ENCODE results near the gene RIT2. TPM values are rescaled to one million over a fixed set of nuclear protein-coding genes. Genes with fewer than 3 reads are reported as not detected.

Gene RIT2
- total and polyA plus RNA-seq, 2 of the 4 experiments (the other 2 are of a cell fraction), result not detected

DNA sequence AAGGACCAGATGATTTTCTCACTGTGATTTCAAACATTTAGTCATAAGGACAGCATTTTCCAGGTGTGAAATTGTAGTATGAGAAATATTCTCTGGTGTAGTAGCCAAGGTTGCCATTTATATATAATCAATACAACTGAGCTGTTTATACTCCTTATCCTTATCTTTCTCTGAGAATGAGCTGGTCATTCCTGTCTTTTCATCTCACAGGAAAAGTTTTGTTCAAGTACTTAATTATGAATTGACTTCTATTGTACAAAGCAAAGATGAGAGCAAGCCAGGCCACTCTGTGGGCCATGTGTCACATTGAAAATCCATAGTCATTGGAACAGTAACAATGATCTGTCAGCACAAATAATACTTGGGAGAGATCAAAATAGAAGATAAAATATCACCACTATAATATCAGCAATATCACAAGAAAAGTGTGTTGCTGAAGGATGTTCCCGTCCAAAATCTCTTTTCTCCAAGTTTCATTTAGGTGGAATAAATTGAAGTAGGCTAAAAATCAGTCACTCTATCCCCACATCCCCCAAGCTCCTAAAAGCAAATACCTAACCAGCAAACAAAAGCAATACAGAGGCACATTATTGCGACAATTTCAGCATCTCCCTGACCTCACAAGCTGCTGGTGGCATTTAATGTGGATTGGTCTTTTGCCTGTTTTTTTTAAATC is 2.1 kb downstream of the RIT2 start:
- Histone ChIP-seq H2AK9ac (replicated peaks; ENCODE audit: low read depth, low read length, poor library complexity) (no peak overlapping the region), H3K79me1 (ENCODE audit: low read depth in 1 of 2, low read length in 2 of 2) (no peaks in the 10 kb centered on the region), H4K5ac (ENCODE audit: low read depth, low read length) (no peak overlapping the region), H2BK15ac (ENCODE audit: low read depth, low read length) (no peak overlapping the region), H3K36me3 (ENCODE audit: control insufficient read depth, insufficient read depth, low read length) (no peaks in the 10 kb centered on the region), H3K23ac (ENCODE audit: low read depth, low read length) (no peak overlapping the region), H2BK5ac (ENCODE audit: low read depth, low read length, poor library complexity, severe bottlenecking) (no peak overlapping the region), H3K27me3 (ENCODE audit: control insufficient read depth, insufficient read depth, low read length) (no peaks in the 10 kb centered on the region), H3K4me2 (ENCODE audit: low read depth, low read length) (no peak overlapping the region), H3K18ac (ENCODE audit: low read depth, low read length) (no peak overlapping the region), H3K9me1 (ENCODE audit: insufficient read depth, low read length) (no peaks in the 10 kb centered on the region), H3K9me3 (ENCODE audit: control insufficient read depth, insufficient read depth, low read length) (no peaks in the 10 kb centered on the region; the same call in none of the 2 replicates), H4K8ac (ENCODE audit: low read depth in 2 of 2, low read length in 2 of 2) (no peak overlapping the region), H3K56ac (ENCODE audit: extremely low read depth, insufficient read depth, low read length) (no peak overlapping the region), H3K4ac (ENCODE audit: low read depth, low read length) (no peak overlapping the region), H2AK5ac (ENCODE audit: low read depth, low read length) (no peak overlapping the region), H3K4me1 (ENCODE audit: control insufficient read depth, insufficient read depth, low read length) (no peaks in the 10 kb centered on the region), H3K27ac (ENCODE audit: insufficient read depth, low read length) (no peak overlapping the region), H2BK120ac (ENCODE audit: low read depth, low read length) (no peak overlapping the region), H4K20me1 (ENCODE audit: insufficient read depth, low read length) (no peaks in the 10 kb centered on the region), H4K91ac (ENCODE audit: insufficient read depth, low read depth, low read length) (no peak overlapping the region), H3K4me3 (ENCODE audit: insufficient read depth, low read depth, low read length) (no peak overlapping the region), H2BK20ac (ENCODE audit: low read depth, low read length) (no peak overlapping the region), H3K14ac (replicated peaks; ENCODE audit: low read depth, low read length) (no peak overlapping the region), H3K9ac (ENCODE audit: low read depth, low read length) (no peak overlapping the region), H2AFZ (replicated peaks; ENCODE audit: low read length, poor library complexity) (no peak overlapping the region)
- CTCF ChIA-PET, result no interaction called here
- POLR2A ChIA-PET (ENCODE audit: unreplicated experiment), result no interaction called here
- dilution Hi-C loops (cut with HindIII; ENCODE audit: low sequenced_read_pairs, unreplicated experiment) (no loop called here), intact Hi-C loops (cut with micrococcal nuclease) (no loop called here), in situ Hi-C loops (cut with MboI; ENCODE audit: low sequenced_read_pairs) (no loop called here)
- ATAC-seq (ENCODE audit: low read depth) (no peak), DNase-seq (no peak)
- no TSS peak for BruUV-seq (replicated peaks)
- TF ChIP-seq, protein P1, sequence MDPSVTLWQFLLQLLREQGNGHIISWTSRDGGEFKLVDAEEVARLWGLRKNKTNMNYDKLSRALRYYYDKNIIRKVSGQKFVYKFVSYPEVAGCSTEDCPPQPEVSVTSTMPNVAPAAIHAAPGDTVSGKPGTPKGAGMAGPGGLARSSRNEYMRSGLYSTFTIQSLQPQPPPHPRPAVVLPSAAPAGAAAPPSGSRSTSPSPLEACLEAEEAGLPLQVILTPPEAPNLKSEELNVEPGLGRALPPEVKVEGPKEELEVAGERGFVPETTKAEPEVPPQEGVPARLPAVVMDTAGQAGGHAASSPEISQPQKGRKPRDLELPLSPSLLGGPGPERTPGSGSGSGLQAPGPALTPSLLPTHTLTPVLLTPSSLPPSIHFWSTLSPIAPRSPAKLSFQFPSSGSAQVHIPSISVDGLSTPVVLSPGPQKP (IDR thresholded peaks at IDR 0.05; ENCODE audit: borderline replicate concordance, low read depth, low read length), result no peak
- TF ChIP-seq NFE2L2 (IDR thresholded peaks at IDR 0.05; ENCODE audit: low read depth, low read length) (no peak), MAZ (IDR thresholded peaks at IDR 0.05; ENCODE audit: borderline replicate concordance, low read depth, low read length) (no peak), RFX5 (IDR thresholded peaks at IDR 0.05; ENCODE audit: low read depth, low read length) (no peak)
- no CpG with 5 or more reads among the region's 2 CpGs for WGBS, 2 experiments (ENCODE audit: extremely low coverage in 2 of 2, insufficient read length in 1 of 2)
